GM12873 (cell line): ENCODE results near the gene DKK3.

Experiments used
- TF ChIP-seq, protein P1 (sequence below): IDR thresholded peaks from 2 replicates; pipeline ENCODE4 v1.5.1; 2012; ENCODE audit warnings: low read depth, mild to moderate bottlenecking, moderate library complexity, low read length, control low read depth; ENCODE audit not compliant: insufficient read depth; ENCODE audit errors: missing control alignments

Gene DKK3

DNA sequence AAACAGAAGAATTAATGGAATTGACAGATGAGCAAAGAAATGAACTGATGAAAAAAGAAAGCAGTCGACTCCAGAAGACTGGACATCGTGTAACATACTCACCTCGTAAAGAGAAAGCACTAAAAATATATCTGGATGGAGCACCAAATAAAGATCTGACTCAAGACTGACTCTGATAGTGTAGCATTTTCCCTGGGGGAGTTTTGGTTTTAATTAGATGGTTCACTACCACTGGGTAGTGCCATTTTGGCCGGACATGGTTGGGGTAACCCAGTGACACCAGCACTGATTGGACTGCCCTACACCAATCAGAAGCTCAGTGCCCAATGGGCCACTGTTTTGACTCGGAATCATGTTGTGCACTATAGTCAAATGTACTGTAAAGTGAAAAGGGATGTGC, 52.4 kb downstream of the DKK3 start:
- TF ChIP-seq, protein P1, sequence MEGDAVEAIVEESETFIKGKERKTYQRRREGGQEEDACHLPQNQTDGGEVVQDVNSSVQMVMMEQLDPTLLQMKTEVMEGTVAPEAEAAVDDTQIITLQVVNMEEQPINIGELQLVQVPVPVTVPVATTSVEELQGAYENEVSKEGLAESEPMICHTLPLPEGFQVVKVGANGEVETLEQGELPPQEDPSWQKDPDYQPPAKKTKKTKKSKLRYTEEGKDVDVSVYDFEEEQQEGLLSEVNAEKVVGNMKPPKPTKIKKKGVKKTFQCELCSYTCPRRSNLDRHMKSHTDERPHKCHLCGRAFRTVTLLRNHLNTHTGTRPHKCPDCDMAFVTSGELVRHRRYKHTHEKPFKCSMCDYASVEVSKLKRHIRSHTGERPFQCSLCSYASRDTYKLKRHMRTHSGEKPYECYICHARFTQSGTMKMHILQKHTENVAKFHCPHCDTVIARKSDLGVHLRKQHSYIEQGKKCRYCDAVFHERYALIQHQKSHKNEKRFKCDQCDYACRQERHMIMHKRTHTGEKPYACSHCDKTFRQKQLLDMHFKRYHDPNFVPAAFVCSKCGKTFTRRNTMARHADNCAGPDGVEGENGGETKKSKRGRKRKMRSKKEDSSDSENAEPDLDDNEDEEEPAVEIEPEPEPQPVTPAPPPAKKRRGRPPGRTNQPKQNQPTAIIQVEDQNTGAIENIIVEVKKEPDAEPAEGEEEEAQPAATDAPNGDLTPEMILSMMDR, result no peak

- TF ChIP-seq, protein P1, result no peak
These were observed 56.4 kb downstream of the DKK3 start for GRCh38 chr11:11952036-11952435.

- TF ChIP-seq, protein P1, result no peak
These were observed 58.9 kb downstream of the DKK3 start for GRCh38 chr11:11949482-11949881.

GRCh38 chr11:11948242-11948947, 60.0 kb downstream of the DKK3 start:
- TF ChIP-seq, protein P1, result no peak

- TF ChIP-seq, protein P1, result no peak
These were observed 60.6 kb downstream of the DKK3 start for GRCh38 chr11:11947825-11948224.

GRCh38 chr11:11946878-11947277, 61.5 kb downstream of the DKK3 start:
- TF ChIP-seq, protein P1, result no peak

GRCh38 chr11:11946180-11946579, 62.2 kb downstream of the DKK3 start:
- TF ChIP-seq, protein P1, result no peak

- TF ChIP-seq, protein P1, result no peak
These were observed 64.0 kb downstream of the DKK3 start for GRCh38 chr11:11944444-11944843.
